ENCODE results near the gene FBLN1. TPM values are rescaled to one million over a fixed set of nuclear protein-coding genes. Genes with fewer than 3 reads are reported as not detected.

Gene FBLN1
- total RNA-seq, 1 experiment from 2014 or later = 158 TPM

- no peak overlapping the region for H3K4me2 ChIP-seq
- peaks cover 10% of the 10 kb centered on the region for H3K4me1 ChIP-seq (replicated peaks; ENCODE audit: insufficient read depth)
- no peaks in the 10 kb centered on the region for H3K36me3 ChIP-seq (ENCODE audit: low read depth)
- no TSS peak for BruUV-seq (replicated peaks)
- TF ChIP-seq CTCF (conservative IDR thresholded peaks at IDR 0.05) = no peak
- TF ChIP-seq EZH2 (IDR thresholded peaks at IDR 0.05; ENCODE audit: low read depth) = no peak
- no peak for DNase-seq
- intact Hi-C loops (cut with micrococcal nuclease; ENCODE audit: unreplicated experiment) = loop anchor here (5.0 to 10.0 kb wide), 2 partner anchors 255 to 538 kb away; no protein-coding TSS in a partner anchor
- H3F3A ChIP-seq (ENCODE audit: insufficient read depth, low read depth) = peaks cover 8% of the 10 kb centered on the region
- H3K27ac ChIP-seq = no peak overlapping the region
- no peaks in the 10 kb centered on the region for H3K9me3 ChIP-seq (ENCODE audit: insufficient read depth, low read depth)
- H2AFZ ChIP-seq = no peak overlapping the region
- no peaks in the 10 kb centered on the region for H4K20me1 ChIP-seq (ENCODE audit: insufficient read depth)
- no peaks in the 10 kb centered on the region for H3K9me2 ChIP-seq (ENCODE audit: insufficient read depth)
- no peak overlapping the region for H3K4me3 ChIP-seq
- POLR2A ChIA-PET (ENCODE audit: unreplicated experiment) = no interaction called here
- CTCF ChIA-PET = interaction anchor here (0.6 to 0.7 kb wide), 2 partner anchors 405 to 540 kb away, joined by 3 to 8 read pairs; no protein-coding TSS in a partner anchor
- no peaks in the 10 kb centered on the region for H3K79me2 ChIP-seq (ENCODE audit: low read depth)
- H3K27me3 ChIP-seq (ENCODE audit: insufficient read depth, low read depth) = no peaks in the 10 kb centered on the region
These were observed 74.2 kb downstream of the FBLN1 start for GRCh38 chr22:45576730-45577464.

GRCh38 chr22:45577746-45578523 lies 75.3 kb downstream of the FBLN1 start:
- peak; percentile 63 to 79 for DNase-seq
- ChIA-PET POLR2A (ENCODE audit: unreplicated experiment) (no interaction called here), CTCF (interaction anchor here (0.6 to 1.2 kb wide), 4 partner anchors 20 to 539 kb away, joined by 3 to 8 read pairs (median 4); no protein-coding TSS in a partner anchor)
- H3K4me1 ChIP-seq (replicated peaks; ENCODE audit: insufficient read depth) = peaks cover under 1% of the 10 kb centered on the region; the same call in 1 of the 2 replicates
- no peak overlapping the region for H3K4me2 ChIP-seq
- no peak overlapping the region for H3K4me3 ChIP-seq
- no peaks in the 10 kb centered on the region for H3K9me2 ChIP-seq (ENCODE audit: insufficient read depth)
- H4K20me1 ChIP-seq (ENCODE audit: insufficient read depth) = no peaks in the 10 kb centered on the region
- H3K36me3 ChIP-seq (ENCODE audit: low read depth) = no peaks in the 10 kb centered on the region
- intact Hi-C loops (cut with micrococcal nuclease; ENCODE audit: unreplicated experiment) = loop anchor here (1.0 to 10.0 kb wide), 4 partner anchors 67 to 537 kb away; no protein-coding TSS in a partner anchor
- no peaks in the 10 kb centered on the region for H3K79me2 ChIP-seq (ENCODE audit: low read depth)
- H3K27me3 ChIP-seq (ENCODE audit: insufficient read depth, low read depth) = no peaks in the 10 kb centered on the region
- BruUV-seq (replicated peaks) = no TSS peak
- H2AFZ ChIP-seq = no peak overlapping the region
- no peaks in the 10 kb centered on the region for H3F3A ChIP-seq (ENCODE audit: insufficient read depth, low read depth)
- H3K9me3 ChIP-seq (ENCODE audit: insufficient read depth, low read depth) = no peaks in the 10 kb centered on the region
- H3K27ac ChIP-seq = no peak overlapping the region
- TF ChIP-seq CTCF (conservative IDR thresholded peaks at IDR 0.05) (peak; percentile 99), EZH2 (IDR thresholded peaks at IDR 0.05; ENCODE audit: low read depth) (no peak)

GRCh38 chr22:45578524-45579147 lies 76.0 kb downstream of the FBLN1 start:
- CTCF ChIA-PET = interaction anchor here (1.2 kb wide), 1 partner anchor 428 kb away, joined by 3 read pairs; no protein-coding TSS in a partner anchor
- H2AFZ ChIP-seq = no peak overlapping the region
- no peaks in the 10 kb centered on the region for H3F3A ChIP-seq (ENCODE audit: insufficient read depth, low read depth)
- H3K4me2 ChIP-seq = no peak overlapping the region
- POLR2A ChIA-PET (ENCODE audit: unreplicated experiment) = no interaction called here
- H3K4me3 ChIP-seq = no peak overlapping the region
- BruUV-seq (replicated peaks) = no TSS peak
- H3K4me1 ChIP-seq (replicated peaks; ENCODE audit: insufficient read depth) = no peaks in the 10 kb centered on the region
- H3K9me2 ChIP-seq (ENCODE audit: insufficient read depth) = no peaks in the 10 kb centered on the region
- TF ChIP-seq EZH2 (IDR thresholded peaks at IDR 0.05; ENCODE audit: low read depth) = no peak
- no peak for TF ChIP-seq CTCF (conservative IDR thresholded peaks at IDR 0.05)
- H4K20me1 ChIP-seq (ENCODE audit: insufficient read depth) = no peaks in the 10 kb centered on the region
- H3K9me3 ChIP-seq (ENCODE audit: insufficient read depth, low read depth) = no peaks in the 10 kb centered on the region
- H3K27ac ChIP-seq = no peak overlapping the region
- intact Hi-C loops (cut with micrococcal nuclease; ENCODE audit: unreplicated experiment) = loop anchor here (1.0 to 10.0 kb wide), 4 partner anchors 67 to 536 kb away; no protein-coding TSS in a partner anchor
- H3K27me3 ChIP-seq (ENCODE audit: insufficient read depth, low read depth) = no peaks in the 10 kb centered on the region
- no peaks in the 10 kb centered on the region for H3K79me2 ChIP-seq (ENCODE audit: low read depth)
- H3K36me3 ChIP-seq (ENCODE audit: low read depth) = no peaks in the 10 kb centered on the region
- DNase-seq = no peak

Measured in PC-9 (cell line).